NCI-H2081 (cell line): Measurements from ENCODE around the gene CSF3R.

ENCODE experiments used
- DNase-seq, 2 experiments: peaks; one replicate each; lab custom pipeline; 2025; lab: John Stamatoyannopoulos, UW

Gene CSF3R

DNA sequence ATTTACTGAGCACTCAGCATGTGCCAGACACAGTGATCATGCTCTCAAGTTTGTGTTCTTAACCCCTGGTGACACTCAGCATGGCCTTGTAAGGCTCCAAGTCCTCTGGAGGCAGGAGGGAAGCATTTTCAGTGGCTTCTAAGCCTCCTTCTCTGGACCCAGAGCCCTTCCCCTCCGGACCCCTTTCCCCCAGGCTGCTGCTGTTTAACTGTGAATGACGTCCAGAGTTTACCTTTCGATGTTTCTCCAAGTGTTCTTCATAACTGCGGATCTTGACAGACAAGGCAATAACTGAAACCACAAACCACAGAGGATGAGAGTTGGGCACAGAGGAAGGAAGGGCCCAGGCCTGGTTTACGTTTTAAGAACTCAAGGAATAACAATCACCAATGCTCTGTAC is 25.0 kb downstream of the CSF3R start:
- no peak for DNase-seq

DNA sequence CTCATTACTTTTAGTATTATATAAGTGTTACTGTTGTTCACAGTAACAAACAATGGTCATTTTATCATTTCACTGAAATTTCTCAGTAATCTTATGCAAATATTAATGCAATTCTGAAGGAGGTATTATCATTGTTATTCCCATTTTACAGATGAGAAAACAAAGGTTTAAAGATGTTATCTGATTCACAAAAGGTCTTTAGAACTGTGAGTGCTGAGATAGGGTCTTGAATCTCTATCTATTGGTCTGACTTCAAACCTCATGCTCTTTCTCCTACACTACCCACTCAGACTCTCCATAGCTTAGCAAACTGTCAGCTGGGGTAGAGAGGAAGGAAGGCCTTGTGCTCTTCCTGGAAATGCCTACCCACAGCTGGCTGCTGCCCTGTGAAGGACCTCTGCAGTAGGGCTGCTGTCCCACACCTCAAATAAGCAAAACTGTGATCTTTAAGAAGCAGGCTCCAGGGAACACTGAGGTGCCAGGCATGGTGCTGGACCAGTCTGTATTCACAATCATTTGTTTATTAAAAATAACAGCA is 26.3 kb downstream of the CSF3R start:
- DNase-seq, result no peak

DNA sequence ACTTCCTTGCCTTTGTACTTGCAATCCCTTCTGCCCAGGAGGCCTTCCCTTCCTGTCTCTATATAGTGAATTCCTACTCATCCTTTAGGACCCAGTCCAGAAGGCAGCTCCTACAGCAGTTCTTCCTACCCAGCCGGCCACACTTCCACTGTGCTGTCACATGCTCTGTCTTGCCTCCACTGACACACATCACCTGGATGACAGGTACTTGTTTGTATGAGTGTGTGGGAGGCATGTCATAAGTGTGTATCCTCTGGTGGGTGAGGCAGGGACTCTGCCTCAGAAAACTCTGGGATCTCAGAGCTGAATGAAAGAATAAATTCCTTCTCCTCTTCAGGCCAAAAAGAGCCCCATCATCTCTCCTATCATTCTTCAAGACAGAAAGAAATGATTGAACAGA is 27.3 kb downstream of the CSF3R start:
- DNase-seq, result no peak

DNA sequence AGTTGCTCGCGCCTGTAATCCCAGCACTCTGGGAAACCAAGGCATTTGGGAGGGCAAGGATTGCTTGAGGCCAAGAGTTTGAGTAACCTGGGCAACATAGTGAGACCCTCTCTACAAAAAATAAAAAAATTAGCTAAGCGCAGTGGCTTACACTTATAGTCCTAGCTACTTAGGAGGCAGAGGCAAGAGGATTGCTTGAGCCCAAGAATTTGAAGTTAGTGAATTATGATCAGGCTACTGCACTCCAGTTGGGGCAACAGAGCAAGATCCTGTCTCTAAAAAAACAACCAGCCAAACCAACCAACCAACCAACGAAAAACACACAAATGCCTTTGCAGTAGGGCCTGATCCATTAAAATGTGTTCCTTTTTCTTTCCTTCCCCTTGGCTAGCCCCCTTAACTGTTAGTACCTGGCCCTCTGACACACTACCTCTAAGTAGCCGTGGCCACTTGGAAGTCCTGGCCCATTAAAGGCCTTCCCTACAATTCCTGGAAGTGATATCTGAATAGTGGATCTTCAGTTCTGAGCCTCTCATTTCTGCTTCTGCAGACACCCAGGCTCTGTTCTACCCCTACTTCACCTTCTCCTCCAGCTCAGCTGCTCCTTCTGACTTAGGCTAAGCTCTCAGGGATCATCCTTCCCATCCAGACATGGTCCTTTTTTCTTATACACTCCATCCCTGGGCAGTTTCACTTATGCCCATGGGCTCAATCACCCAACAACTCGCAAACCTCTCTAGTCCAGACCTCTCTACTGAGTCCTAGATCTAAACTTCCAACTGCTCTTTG is 28.9 kb downstream of the CSF3R start:
- no peak for DNase-seq

DNA sequence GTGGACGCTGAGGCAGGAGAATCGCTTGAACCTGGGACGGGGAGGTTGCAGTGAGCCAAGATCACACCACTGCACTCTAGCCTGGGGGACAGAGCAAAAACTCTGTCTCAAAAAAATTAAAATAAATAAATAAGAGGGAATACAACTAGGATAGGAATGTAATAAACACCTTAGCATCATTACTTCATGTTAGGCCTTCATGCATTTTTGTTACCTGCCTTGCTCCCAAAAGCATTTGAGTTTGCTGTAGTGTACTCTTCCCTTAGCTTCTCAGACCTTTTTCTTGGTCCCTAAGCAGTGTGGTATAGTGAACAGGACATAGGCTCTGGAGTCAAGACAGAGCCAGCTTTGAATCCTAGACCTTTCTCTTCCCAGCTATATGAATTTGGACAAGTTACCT is 29.7 kb downstream of the CSF3R start:
- no peak for DNase-seq

DNA sequence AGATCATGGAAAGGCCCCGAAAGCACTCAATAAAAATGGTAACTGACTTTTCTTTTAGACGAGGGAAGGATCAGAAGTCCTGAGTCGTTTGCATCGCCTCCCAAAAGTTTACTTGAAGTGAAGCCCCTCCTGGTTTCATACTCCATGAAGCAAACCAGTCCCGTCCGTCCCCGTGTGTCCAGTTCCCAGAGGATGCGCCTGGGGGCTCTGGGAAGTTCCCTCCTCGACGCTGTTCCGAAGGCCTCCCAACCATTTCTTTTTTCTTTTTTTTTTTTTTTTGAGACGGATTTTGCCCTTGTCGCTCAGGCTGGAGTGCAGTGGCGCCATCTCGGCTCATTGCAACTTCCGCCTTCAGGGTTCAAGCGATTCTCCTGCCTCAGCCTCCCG is 31.8 kb downstream of the CSF3R start:
- no peak for DNase-seq

DNA sequence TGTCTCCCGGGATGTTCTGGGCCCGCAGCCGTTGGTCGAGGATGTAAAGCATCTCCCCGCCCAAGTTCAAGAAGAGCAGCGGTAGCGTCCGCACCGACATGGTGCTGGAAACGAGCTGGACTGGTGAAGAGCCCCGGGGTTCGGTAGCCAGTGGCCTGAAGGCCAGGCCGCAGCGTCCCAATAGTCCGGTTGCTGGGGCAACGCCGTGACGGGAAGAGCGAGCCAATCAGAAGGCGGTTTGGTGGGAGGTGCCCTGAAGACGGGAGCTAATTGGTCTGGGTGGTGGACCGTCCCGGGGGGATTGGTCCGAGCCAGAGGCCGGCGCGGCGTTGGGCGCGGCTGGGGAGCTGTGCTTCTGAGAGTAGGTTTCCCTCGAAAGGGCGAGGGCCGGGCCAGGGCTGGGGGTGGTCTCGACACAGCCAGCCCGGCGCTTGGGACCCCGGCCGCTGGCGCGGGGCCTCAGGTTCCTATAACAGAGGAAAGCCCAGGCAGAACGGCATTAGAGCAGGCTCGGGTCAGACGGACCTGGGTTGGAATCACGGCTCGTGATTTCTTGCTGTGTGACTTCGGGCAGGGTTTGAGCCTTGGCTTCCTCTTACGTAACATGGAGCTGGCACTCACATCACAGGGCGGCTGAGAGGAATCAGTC is 32.3 kb downstream of the CSF3R start, which contains the start of gene OSCP1:
Gene OSCP1 (minus strand): TSS at position 182 of the 649 bp plus-strand sequence. CDS start 82 bp downstream, at position 100.
- peak; percentile 97 to 98 for DNase-seq

DNA sequence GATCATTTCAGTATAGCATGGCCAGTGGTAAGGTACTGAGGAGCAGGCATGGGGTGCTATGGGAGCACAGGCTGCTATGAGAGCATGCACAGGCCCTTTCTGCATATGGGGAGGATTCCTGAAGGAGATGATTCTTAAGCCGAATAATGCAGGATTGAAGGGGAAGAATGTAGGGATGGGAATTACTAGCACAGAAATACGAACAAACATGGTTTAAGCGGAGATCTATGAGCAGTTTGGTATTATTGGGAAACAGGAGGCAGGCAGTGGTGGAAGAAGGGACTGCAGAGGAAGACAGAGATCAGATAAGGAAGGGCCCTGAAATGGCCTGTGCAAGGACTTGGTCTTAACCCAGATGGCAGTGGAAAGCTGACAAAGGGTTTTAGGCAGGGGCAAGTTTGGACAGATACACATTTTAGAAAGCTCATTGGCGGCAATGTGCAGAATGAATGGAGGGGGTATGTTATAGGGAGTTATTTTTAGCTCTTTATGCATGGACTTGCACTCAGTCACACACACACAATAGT is 34.1 kb downstream of the CSF3R start:
- no peak for DNase-seq

DNA sequence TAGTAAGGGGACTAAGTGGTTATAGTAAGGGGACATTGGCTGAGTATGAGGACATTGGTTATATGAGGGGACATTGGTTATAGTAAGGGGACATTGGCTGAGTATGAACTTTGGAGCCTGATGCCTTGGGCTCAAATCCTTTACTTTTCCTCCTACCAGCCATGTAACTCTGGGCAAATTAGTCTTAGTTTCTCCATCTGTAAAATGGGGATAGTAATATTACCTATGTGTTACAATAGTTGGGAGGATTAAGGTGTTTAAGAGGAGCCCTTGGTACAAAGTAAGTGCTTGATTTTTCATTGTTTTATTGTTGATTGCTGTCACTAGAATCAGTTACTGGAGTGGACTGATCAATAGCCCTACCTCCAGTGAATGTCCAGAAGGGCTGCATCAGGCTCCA is 35.3 kb downstream of the CSF3R start:
- no peak for DNase-seq

DNA sequence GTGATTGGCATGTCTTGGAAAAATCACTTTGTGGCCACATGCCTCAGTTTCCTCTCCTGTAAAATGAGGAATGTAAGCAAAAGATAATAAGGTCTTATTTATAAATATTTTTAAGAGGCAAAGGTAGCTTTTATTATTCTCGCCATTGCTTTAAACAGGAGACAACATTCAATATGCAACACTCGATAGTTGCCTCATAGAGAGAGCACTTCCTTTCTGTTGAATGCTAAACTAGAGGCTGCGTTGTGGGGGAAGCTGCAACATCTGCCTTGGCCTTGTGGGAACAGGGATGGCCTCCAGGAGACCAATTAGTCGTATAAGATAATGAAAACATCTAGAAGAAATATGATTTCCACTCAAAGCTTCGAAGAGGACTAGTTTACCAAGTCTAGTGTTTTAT is 36.0 kb downstream of the CSF3R start:
- DNase-seq, result no peak

DNA sequence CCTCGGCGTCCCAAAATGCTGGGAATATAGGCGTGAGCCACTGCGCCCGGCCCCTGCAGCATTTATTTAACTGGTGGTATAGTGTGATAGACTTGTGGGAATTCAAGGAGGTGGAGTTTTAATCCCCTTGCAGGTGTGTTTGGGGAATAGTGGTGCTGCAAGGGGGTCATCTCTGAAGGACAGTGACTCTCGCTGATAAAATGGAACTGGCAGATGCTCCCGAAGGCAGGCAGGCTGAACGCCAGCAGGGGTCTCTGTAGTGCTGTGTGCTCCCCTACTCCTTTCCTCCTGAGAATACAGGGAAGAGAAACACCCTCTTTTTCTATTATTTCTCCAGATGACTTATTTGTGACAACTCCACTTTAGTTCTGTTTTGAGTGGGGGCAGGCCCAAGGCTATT is 36.4 kb downstream of the CSF3R start:
- DNase-seq, result no peak

DNA sequence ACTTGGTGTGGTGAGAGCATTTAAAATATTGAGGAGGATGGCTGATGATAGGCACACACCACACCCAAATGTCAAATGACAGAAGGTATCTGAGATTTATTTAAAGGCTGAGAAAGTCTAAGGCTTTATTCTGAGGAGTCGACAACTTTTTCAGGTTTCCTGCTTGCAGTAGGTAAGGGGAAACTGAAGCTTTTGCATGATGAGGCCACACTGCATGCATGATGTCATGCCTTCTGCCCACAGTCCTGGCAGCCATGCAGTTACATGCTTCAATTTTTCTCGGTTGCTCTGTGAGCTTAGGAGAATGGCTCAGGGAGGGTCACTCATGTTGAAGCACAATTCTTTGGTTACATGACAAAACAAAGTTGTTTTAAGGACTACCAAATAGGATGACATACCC is 39.4 kb downstream of the CSF3R start:
- no peak for DNase-seq

DNA sequence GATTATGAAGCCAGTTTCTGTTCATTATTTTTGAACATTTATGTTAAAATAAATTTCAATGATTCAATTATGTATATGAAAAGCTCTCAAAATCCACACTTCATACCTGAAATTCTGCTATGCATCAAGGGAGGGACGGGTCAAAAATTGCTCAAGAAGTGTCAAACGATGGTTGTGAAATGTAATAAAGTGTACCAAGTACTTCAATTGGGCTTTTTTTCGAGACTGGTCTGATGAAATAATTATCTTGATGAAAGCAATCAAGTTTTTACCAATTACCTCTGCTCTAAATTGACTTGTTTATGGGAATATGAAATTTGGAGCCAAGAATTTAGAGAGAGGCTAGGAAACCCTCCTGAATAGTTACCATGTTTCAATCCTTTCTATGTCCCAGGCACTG is 40.4 kb downstream of the CSF3R start:
- DNase-seq, result no peak

DNA sequence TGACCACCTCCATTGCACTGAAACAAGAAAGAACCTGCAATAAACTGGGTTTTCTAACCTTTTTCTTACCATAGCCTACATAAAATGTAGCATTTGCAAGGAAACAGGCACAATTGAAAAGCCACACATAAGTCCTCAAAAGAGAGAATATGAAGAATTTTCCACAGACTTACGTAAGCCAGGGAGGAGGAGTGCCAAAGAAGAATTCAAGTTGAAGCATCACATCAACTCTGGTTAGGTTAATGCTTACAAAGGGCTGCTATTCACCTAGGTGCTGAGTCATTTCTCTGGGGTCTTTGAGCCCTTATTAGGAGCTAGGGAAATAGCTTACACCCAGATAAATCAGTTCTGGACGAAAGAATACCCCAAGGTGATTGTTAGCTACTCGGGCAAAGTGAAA is 42.1 kb downstream of the CSF3R start:
- no peak for DNase-seq

DNA sequence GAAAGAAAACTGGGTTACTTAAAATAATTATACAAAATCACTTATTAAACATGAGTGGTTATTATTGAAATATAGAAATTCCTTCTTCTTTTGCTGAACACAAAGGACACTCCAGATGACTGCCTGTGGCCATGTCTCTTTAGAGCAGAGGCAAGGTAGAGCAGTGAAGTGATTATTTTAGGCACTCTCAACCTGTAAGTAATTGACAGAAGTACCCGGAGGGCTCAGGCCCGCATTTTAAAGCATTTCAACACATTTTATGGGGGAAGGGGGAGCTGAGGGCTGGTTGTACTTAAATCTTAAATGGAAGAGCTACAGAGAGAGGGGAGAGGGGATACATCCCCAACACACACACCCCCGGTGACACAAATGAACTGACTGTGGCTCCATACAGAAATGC is 42.7 kb downstream of the CSF3R start:
- no peak for DNase-seq

DNA sequence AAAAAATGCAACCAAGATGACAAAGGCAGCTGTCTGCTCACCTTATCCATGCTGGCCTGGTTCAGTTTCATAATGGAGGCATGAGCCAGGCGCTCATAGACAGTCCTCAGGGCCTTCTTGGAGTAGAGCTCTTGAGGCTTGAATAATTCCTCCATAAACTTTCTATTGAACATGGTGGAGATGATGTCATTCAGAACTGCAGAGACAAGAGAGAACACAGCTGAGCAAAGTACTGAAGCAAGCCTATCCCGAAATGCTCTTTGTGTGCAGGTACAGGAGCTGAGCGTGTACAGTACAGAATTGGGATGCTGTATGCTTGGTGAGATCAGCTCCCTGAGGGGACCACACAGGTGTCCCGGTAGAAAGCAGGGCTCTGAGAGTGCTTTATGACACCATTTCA is 44.0 kb downstream of the CSF3R start:
- no peak for DNase-seq

DNA sequence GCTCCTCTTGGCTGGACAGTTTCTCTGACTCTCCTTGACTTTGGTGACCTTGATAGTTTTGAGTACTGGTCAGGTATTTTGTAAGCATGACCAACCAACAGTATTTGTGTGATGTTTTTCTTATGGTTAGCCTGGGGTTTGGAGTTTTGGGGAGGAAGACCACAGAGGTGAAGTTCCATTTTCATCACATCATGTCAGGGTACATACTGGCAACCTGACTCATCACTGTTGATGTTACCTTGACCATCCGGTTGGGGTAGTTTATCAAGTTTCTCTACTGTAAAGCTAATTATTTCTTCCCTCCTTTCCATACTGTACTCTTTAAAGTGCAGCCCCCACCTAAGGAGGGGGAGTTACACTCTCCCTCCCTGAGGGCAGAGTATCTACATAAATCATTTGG is 45.9 kb downstream of the CSF3R start:
- DNase-seq, result no peak

DNA sequence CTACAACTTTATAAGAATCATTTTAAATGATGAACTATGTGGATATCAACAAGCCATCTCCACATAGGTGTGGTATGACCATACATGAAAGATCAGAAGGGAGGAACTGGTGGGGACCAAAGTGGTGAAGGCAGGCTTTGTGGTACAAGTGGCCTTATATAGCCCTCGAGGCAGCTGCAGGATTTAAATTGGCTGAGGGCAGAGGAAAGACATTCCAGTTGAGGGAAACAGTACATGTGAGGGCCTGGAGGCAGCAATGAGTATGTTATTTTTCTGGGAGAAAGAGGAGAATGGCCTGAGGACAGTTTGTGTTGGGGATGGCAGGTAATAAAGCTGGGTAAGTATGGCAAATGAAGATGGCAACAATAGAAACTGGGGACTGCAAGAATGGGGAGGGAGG is 49.6 kb downstream of the CSF3R start:
- DNase-seq, result no peak

DNA sequence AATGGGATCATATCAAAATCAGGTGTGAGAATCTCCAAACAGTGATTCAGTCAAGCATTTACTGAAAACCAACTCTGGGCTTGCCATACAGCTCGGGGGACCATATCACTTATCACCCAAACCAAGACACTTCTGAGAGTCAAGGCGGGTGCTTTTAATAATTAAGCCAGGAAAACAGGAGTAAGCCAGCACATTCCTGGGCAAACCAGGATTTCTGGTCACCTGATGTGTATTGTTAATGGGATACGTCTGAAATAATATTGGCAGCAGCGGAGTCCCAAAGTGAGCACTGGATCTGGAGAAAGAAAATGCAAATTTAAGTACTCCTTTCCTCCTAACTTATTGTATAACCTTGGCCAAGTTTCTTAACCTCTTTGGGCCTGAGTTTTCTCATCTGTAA is 50.1 kb downstream of the CSF3R start:
- DNase-seq, result no peak

DNA sequence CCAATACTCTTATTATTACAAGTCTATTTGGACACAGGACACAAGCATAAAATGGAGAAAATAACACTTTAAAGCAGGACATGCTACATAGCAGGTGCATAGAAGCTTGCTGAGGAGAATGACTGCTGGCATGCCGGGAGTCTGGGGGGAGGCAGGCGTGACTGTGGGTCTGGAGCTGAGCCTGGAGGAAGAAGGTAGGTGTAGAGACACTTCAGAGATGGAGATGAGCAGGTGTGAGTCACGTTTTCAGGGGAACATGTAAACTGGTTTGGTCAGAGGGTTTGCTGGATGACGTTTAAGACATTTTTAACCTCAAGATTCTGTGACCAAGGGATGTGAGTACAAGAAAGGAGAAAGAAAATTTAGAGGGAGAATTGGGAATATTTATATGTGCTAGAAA is 56.9 kb downstream of the CSF3R start:
- no peak for DNase-seq

DNA sequence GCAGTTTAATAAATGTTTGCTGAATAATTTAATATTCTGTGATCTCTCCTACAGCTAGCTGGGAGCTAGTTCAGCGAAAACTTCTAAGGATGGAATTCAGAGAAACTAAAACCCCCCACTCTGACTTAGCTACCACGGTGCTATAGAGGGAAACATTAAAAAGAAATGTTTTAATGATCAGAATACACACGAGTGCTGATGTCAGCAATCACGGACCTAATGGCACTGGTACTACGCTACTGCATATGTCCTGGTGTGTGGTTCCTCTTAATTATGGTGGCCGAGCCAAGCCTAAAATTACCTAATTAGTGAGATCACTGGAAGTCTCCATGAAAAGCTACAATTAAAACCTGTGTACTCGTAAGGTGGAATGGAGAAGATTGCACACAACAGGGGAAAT is 61.1 kb downstream of the CSF3R start:
- DNase-seq, result no peak

DNA sequence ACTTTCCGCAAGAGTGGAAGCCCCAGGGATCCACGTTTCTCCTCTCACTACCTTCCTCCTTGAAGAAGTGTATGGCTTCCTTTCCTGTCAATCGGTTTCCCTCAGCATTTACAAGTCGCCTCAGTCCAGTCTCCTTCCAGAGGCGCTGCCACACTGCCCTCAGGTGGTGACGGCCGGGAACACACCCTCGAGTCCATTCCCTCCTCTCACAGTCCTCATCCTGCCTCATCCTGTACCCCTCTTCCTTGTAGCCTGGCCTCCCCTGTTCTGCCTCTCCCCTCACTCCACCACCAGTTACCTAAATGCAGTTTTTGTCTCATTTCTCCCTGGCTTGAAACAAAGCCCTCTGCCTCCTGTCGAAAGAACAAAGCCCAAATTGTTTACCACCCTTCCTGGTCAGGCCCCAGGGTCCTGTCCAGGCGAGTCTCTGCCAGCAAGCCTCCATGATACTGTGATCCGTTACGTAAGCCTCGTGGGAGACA is 61.8 kb downstream of the CSF3R start:
- peak; percentile 85 to 93 for DNase-seq

DNA sequence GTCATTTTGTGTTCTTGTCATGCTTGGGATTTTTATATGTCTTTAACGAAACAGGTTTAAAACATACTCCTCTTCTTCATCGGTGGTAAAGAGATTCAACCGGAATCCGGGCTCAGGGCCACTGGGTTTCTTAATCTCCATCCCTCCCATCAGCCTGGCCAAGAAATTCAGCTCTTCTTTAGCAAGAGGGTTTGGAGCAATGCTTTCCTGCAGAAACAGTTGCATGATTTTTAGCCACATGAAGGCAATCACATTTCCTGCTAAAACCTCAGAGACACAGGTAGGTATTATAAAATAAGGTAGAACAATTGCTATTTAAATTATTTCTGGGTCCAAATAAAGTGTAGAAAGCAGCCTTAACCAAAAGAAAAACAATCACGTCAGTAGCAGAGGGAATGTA is 62.3 kb downstream of the CSF3R start:
- no peak for DNase-seq
